Neural crest cell (in vitro differentiated cells): ENCODE results near the gene HTR3B. TPM values are rescaled to one million over a fixed set of nuclear protein-coding genes. Genes with fewer than 3 reads are reported as not detected.

Source experiments
- DNase-seq: peaks from one replicate; pipeline ENCODE4 v3.0.0; 2021; ENCODE audit warnings: low read depth, mixed read lengths, low spot score
- H3K27ac Mint-ChIP-seq: one replicate; pipeline ENCODE4 v1.8.0; 2021; ENCODE audit warnings: mild to moderate bottlenecking, mixed read lengths; ENCODE audit not compliant: unreplicated experiment
- H3K27me3 Mint-ChIP-seq: 2 replicates; pipeline ENCODE4 v1.8.0; 2021; ENCODE audit warnings: low read depth, mild to moderate bottlenecking, mixed read lengths
- H3K36me3 Mint-ChIP-seq: 2 replicates; pipeline ENCODE4 v1.8.0; 2021; ENCODE audit warnings: low read depth, mild to moderate bottlenecking, mixed read lengths
- H3K4me1 Mint-ChIP-seq: 2 replicates; pipeline ENCODE4 v1.8.0; 2021; ENCODE audit warnings: mixed read lengths
- H3K4me3 Mint-ChIP-seq: one replicate; pipeline ENCODE4 v1.8.0; 2021; ENCODE audit warnings: mild to moderate bottlenecking, mixed read lengths
- H3K9me3 Mint-ChIP-seq: 2 replicates; pipeline ENCODE4 v1.8.0; 2021; ENCODE audit warnings: mixed read lengths
- total RNA-seq: library from RNA; stranded (reverse); gene quantifications from 2 replicates; pipeline ENCODE4 v1.2.1, GENCODE V29; 2021
- TF ChIP-seq, protein P1 (sequence below): fragments of 200-600 bp; sonication (generic); conservative IDR thresholded peaks from 2 replicates; pipeline ENCODE4 v1.5.0; 2021; ENCODE audit warnings: antibody characterized with exemption, mild to moderate bottlenecking

HTR3B gene
- total RNA-seq, 1 donor from 2014 or later = 0.26 TPM

DNA sequence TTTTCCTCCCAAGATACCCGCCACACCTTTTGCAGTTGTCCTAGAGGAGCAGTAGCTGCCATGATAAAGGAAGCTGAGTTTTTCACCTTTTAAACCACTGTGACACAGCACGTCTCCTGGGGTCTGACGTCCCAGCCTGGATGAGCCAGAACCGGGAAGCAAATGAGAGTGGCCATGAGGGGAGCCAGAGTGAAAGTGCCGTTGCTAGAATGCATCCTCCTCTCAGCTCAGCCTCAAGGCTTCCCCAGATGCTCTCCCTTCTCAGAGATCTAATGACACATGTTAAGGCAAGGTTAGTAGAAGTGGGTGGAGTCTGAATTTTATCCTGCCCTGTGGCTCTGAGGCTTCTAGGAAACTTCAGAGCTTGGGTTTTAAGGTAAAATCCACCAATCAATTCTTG is 46.9 kb downstream of the HTR3B start:
- H3K9me3 Mint-ChIP-seq = no peaks in the 10 kb centered on the region
- H3K4me1 Mint-ChIP-seq = peaks cover 4% of the 10 kb centered on the region
- H3K27me3 Mint-ChIP-seq = no peaks in the 10 kb centered on the region
- H3K36me3 Mint-ChIP-seq = no peaks in the 10 kb centered on the region
- no peak for DNase-seq
- H3K27ac Mint-ChIP-seq = no peak overlapping the region
- TF ChIP-seq, protein P1, sequence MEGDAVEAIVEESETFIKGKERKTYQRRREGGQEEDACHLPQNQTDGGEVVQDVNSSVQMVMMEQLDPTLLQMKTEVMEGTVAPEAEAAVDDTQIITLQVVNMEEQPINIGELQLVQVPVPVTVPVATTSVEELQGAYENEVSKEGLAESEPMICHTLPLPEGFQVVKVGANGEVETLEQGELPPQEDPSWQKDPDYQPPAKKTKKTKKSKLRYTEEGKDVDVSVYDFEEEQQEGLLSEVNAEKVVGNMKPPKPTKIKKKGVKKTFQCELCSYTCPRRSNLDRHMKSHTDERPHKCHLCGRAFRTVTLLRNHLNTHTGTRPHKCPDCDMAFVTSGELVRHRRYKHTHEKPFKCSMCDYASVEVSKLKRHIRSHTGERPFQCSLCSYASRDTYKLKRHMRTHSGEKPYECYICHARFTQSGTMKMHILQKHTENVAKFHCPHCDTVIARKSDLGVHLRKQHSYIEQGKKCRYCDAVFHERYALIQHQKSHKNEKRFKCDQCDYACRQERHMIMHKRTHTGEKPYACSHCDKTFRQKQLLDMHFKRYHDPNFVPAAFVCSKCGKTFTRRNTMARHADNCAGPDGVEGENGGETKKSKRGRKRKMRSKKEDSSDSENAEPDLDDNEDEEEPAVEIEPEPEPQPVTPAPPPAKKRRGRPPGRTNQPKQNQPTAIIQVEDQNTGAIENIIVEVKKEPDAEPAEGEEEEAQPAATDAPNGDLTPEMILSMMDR = no peak
- no peak overlapping the region for H3K4me3 Mint-ChIP-seq

DNA sequence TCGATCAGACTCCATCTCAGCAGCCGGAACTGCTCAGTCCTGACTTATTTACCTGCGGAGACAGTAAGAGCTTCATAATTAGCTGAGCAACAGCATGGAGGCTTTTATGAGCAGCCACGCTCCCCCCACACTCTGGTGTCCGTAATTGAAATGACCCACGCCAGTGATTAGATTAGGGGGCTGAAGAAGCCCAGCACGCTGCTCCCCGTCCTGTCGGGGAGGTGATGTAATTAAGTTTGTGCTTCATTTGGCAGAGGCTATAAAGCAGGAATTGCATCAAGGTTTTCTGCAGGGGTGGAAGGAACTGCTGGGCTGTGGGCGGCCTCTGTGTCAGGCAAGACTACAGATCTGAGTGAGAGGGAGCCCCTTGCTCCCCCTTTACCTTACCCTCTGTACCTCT is 47.5 kb downstream of the HTR3B start:
- no peaks in the 10 kb centered on the region for H3K36me3 Mint-ChIP-seq
- peaks cover 4% of the 10 kb centered on the region for H3K4me1 Mint-ChIP-seq
- H3K9me3 Mint-ChIP-seq = no peaks in the 10 kb centered on the region
- H3K27me3 Mint-ChIP-seq = no peaks in the 10 kb centered on the region
- H3K27ac Mint-ChIP-seq = no peak overlapping the region
- H3K4me3 Mint-ChIP-seq = no peak overlapping the region
- TF ChIP-seq, protein P1 = no peak
- no peak for DNase-seq

DNA sequence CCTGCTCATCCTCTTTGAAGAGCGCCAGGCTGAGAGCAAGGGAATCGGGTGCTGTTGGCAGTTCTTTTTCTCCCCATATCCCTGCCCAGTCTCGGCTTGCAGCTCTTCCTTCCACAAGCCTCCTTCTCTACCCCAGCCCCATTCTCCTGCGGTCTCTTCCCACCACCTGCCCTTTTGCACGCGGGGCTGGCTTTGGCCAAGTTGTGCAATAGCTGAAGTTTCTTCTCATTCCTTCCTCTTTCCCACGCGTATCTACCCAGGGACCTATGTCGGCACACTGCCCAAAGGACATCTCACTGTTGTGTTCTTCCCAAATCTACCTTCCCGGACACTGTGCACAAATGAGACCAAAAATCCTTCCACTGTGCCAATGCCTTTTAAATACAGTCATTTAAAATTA is 48.0 kb downstream of the HTR3B start:
- H3K27me3 Mint-ChIP-seq = no peaks in the 10 kb centered on the region
- no peaks in the 10 kb centered on the region for H3K36me3 Mint-ChIP-seq
- H3K4me3 Mint-ChIP-seq = no peak overlapping the region
- no peak for DNase-seq
- peaks cover under 1% of the 10 kb centered on the region for H3K4me1 Mint-ChIP-seq
- TF ChIP-seq, protein P1 = no peak
- H3K9me3 Mint-ChIP-seq = no peaks in the 10 kb centered on the region
- peak overlapping the region; percentile 60 for H3K27ac Mint-ChIP-seq

DNA sequence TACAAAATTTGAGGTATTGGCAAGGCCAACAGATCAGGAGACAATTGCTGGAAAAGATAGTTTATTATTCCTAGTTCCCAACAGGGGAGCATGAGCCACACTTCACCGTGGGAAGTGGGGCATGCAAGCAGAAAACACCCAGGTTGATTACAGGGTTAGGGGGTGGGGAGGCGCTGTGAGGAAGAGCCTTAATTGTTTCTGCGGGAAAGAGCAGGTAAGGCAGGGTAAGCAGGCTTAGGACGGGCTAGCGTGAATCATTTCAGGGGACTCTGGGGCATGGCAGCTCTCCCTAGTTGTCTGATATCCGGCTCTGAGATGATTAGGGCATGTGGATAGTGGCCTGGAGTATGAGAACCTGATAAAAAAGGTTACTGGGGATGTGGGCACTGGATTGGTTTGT is 49.6 kb downstream of the HTR3B start:
- Mint-ChIP-seq H3K9me3 (no peaks in the 10 kb centered on the region), H3K27ac (no peak overlapping the region), H3K4me1 (peaks cover 4% of the 10 kb centered on the region), H3K4me3 (no peak overlapping the region), H3K36me3 (no peaks in the 10 kb centered on the region), H3K27me3 (no peaks in the 10 kb centered on the region)
- TF ChIP-seq, protein P1 = no peak
- DNase-seq = no peak

DNA sequence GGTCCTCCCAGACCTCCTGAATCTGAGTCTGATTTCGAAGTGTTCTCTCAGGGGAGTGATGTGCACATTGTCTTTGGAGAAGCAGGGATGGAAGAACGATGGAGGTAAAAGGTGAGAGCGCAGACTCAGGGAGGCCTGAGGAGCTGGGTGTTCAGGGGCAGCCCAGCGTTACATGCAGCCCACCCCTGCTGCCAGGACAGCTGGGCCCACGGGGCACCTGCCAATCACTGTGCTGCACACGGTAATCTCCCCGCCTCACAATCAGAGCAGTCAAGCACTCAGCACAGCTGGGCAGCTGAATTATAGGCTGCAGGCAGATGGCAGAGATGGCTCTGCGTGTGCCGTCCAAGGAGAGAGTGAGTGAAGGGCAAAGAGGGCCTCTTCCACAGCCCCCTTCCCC is 52.4 kb downstream of the HTR3B start:
- no peaks in the 10 kb centered on the region for H3K36me3 Mint-ChIP-seq
- TF ChIP-seq, protein P1 = no peak
- H3K4me3 Mint-ChIP-seq = no peak overlapping the region
- H3K27ac Mint-ChIP-seq = no peak overlapping the region
- peaks cover 16% of the 10 kb centered on the region for H3K4me1 Mint-ChIP-seq
- no peaks in the 10 kb centered on the region for H3K27me3 Mint-ChIP-seq
- DNase-seq = no peak
- no peaks in the 10 kb centered on the region for H3K9me3 Mint-ChIP-seq
